ENCODE results near the gene TXNRD1.

- TF ChIP-seq, protein P1, sequence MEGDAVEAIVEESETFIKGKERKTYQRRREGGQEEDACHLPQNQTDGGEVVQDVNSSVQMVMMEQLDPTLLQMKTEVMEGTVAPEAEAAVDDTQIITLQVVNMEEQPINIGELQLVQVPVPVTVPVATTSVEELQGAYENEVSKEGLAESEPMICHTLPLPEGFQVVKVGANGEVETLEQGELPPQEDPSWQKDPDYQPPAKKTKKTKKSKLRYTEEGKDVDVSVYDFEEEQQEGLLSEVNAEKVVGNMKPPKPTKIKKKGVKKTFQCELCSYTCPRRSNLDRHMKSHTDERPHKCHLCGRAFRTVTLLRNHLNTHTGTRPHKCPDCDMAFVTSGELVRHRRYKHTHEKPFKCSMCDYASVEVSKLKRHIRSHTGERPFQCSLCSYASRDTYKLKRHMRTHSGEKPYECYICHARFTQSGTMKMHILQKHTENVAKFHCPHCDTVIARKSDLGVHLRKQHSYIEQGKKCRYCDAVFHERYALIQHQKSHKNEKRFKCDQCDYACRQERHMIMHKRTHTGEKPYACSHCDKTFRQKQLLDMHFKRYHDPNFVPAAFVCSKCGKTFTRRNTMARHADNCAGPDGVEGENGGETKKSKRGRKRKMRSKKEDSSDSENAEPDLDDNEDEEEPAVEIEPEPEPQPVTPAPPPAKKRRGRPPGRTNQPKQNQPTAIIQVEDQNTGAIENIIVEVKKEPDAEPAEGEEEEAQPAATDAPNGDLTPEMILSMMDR (IDR thresholded peaks at IDR 0.05; ENCODE audit: low read depth, low read length), result no peak
- TF ChIP-seq POLR2A (IDR thresholded peaks at IDR 0.05; ENCODE audit: extremely low read depth, insufficient read length) (no peak), MAX (IDR thresholded peaks at IDR 0.05; ENCODE audit: low read depth, low read length) (no peak), MYC (IDR thresholded peaks at IDR 0.05; ENCODE audit: low read depth, low read length) (no peak)
These were observed 133.5 kb downstream of the TXNRD1 start for GRCh38 chr12:104348994-104349494.
